HepG2 (cell line): ENCODE measurements around the gene TCF20. TPM values are rescaled to one million over a fixed set of nuclear protein-coding genes. Genes with fewer than 3 reads are reported as not detected.
A peak's percentile ranks its signal among the peaks of the same experiment; 100 is the strongest.

Experiments
- ATRX ChIP-seq: sonication (generic); formaldehyde crosslinking; IDR thresholded peaks from 2 replicates; pipeline ENCODE4 v1.4.0; 2020; ENCODE audit warnings: missing genetic modification reagents, borderline replicate concordance
- EEA1 ChIP-seq: sonication (generic); formaldehyde crosslinking; IDR thresholded peaks from 2 replicates; pipeline ENCODE4 v1.5.1; 2020; ENCODE audit warnings: mild to moderate bottlenecking, missing genetic modification reagents, borderline replicate concordance
- IKZF4 ChIP-seq: sonication (generic); formaldehyde crosslinking; IDR thresholded peaks from 2 replicates; pipeline ENCODE4 v1.5.1; 2020; ENCODE audit warnings: borderline replicate concordance, mild to moderate bottlenecking, low read depth, missing genetic modification reagents; ENCODE audit errors: not compliant biosample characterization
- NR2F2 ChIP-seq: IDR thresholded peaks from 2 replicates; pipeline ENCODE4 v1.6.1; 2012; ENCODE audit warnings: low read depth, inconsistent platforms, borderline replicate concordance
- SIN3A ChIP-seq: IDR thresholded peaks from 2 replicates; pipeline ENCODE4 v1.6.1; 2011; ENCODE audit warnings: low read depth, mild to moderate bottlenecking, control low read depth, low read length, borderline replicate concordance
- SMYD3 ChIP-seq: sonication (generic); formaldehyde crosslinking; IDR thresholded peaks from 2 replicates; pipeline ENCODE4 v1.8.1; 2023; ENCODE audit warnings: mild to moderate bottlenecking, missing genetic modification reagents
- THAP11 ChIP-seq: IDR thresholded peaks from 2 replicates; pipeline ENCODE4 v1.6.1; 2016; ENCODE audit warnings: missing biosample characterization, missing genetic modification reagents
- THYN1 ChIP-seq: sonication (generic); formaldehyde crosslinking; IDR thresholded peaks from 2 replicates; pipeline ENCODE4 v1.8.1; 2023; ENCODE audit warnings: low read depth, mild to moderate bottlenecking, moderate library complexity, missing genetic modification reagents, borderline replicate concordance
- TRIM24 ChIP-seq: sonication (generic); formaldehyde crosslinking; IDR thresholded peaks from 2 replicates; pipeline ENCODE4 v1.8.0; 2022; ENCODE audit warnings: mild to moderate bottlenecking, missing genetic modification reagents
- XRCC5 ChIP-seq: fragments of 200-400 bp; formaldehyde crosslinking; optimal IDR thresholded peaks from 2 replicates; pipeline ENCODE3; 2017; ENCODE audit warnings: mild to moderate bottlenecking, low read length
- ZBTB8A ChIP-seq: sonication (generic); formaldehyde crosslinking; IDR thresholded peaks from 2 replicates; pipeline ENCODE4 v1.4.0; 2020; ENCODE audit warnings: mild to moderate bottlenecking, low read depth, missing genetic modification reagents, borderline replicate concordance
- ZNF274 ChIP-seq: sonication (generic); formaldehyde crosslinking; IDR thresholded peaks from 2 replicates; pipeline ENCODE4 v1.5.1; 2020; ENCODE audit warnings: mild to moderate bottlenecking, missing genetic modification reagents
- ZNF33B ChIP-seq: sonication (generic); formaldehyde crosslinking; IDR thresholded peaks from 2 replicates; pipeline ENCODE4 v1.5.1; 2020; ENCODE audit warnings: mild to moderate bottlenecking, missing genetic modification reagents
- ZNF354B ChIP-seq: sonication (generic); formaldehyde crosslinking; IDR thresholded peaks from 2 replicates; pipeline ENCODE4 v1.8.0; 2022; ENCODE audit warnings: mild to moderate bottlenecking, missing genetic modification reagents
- ZNF670 ChIP-seq: sonication (generic); formaldehyde crosslinking; IDR thresholded peaks from 2 replicates; pipeline ENCODE4 v1.8.0; 2022; ENCODE audit warnings: mild to moderate bottlenecking, missing genetic modification reagents, borderline replicate concordance
- ZNF772 ChIP-seq: sonication (generic); formaldehyde crosslinking; IDR thresholded peaks from 2 replicates; pipeline ENCODE4 v1.5.0; 2020; ENCODE audit warnings: mild to moderate bottlenecking, missing genetic modification reagents
- polyA plus RNA-seq, 8 experiments: library from polyadenylated mRNA; depleted of rRNA in 3 of 8; stranded (reverse) in 7 of 8; unstranded in 1 of 8; fragments of >200 nt; fragmentation: Illumina TruSeq in 4 of 8; extraction: Trizol in 4 of 8; gene quantifications; 2 replicates each; pipeline versions ENCODE4 v1.2.1 to v1.2.3, GENCODE V29; 2011 to 2016; ENCODE audit warnings: low read depth in 4 of 8, missing spikeins in 1 of 8, mixed read lengths in 1 of 8; ENCODE audit not compliant: insufficient read depth in 1 of 8
- total RNA-seq, 5 experiments: library from RNA; depleted of rRNA; stranded (reverse); fragments of >200 nt; fragmentation: Illumina TruSeq; extraction: Trizol; gene quantifications; 2 replicates each; pipeline ENCODE4 v1.2.3, GENCODE V29; 2016; ENCODE audit warnings: low read depth in 1 of 5
- TF ChIP-seq, protein P1 (sequence below): sonication (generic); formaldehyde crosslinking; IDR thresholded peaks from 2 replicates; pipeline ENCODE4 v1.5.1; 2020; ENCODE audit warnings: missing genetic modification reagents, mild to moderate bottlenecking, borderline replicate concordance
- TF ChIP-seq, protein P2 (sequence below): sonication (generic); formaldehyde crosslinking; IDR thresholded peaks from 2 replicates; pipeline ENCODE4 v1.4.0; 2020; ENCODE audit warnings: mild to moderate bottlenecking, missing genetic modification reagents, borderline replicate concordance
- TF ChIP-seq, protein P3 (sequence below), 2 experiments: sonication (generic) in 1 of 2; formaldehyde crosslinking in 1 of 2; IDR thresholded peaks; 2 replicates each; pipeline versions ENCODE4 v1.4.0 to v1.6.1; 2016 to 2020; ENCODE audit warnings: borderline replicate concordance in 1 of 2, low read depth in 1 of 2, mild to moderate bottlenecking in 1 of 2, missing genetic modification reagents in 1 of 2
- TF ChIP-seq, protein P4 (sequence below): sonication (generic); formaldehyde crosslinking; IDR thresholded peaks from 2 replicates; pipeline ENCODE4 v1.4.0; 2020; ENCODE audit warnings: missing genetic modification reagents

TCF20 gene
- total and polyA plus RNA-seq, 2 of the 13 experiments (the other 11 are each of a cell fraction or from before 2014, with no cell fraction given) = 12.8 to 23.7 TPM

DNA sequence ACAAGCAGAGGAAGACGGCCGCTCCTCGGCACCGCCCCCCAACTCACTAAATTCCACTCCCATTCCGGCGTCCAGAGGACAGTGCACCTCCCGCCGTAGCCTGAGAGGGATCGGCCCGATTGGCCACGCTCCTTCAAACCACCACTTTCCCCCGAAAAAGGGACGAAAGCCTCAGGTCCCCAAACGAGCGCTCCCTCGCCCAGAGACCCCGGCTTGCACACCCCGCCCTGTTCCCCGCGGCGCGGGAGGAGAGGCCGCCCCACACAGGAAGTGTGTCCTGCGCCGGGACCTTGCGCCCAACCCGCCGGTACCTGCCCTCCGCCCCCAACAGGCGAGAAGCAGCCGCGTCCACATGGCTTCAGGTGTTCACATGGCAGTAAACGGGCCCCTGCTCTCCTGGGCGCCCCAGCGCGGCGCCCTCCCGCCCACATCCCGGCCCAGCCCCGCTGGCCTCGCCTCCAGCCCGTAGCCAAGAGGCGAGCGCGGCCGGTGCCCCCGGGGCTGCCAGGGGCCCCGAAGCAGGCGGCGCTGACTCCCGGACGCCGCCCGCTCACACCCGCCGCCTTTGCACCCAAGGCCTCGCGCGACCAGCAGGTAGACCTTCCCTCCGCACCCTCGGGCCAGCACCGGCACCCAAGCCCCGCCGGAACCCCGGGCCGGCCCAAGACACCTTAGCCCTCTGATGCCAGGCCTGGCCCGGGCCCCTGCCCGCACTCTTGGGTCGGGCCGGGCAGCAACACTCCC is 849 bp downstream of the TCF20 start (continued):
- TF ChIP-seq ZNF354B (CRISPR knock-in tag) (no peak), SIN3A (peak; percentile 89), THAP11 (CRISPR knock-in tag) (0 out of 2 replicates have a peak, but pooled peaks have one; percentile 43), ATRX (no peak), EEA1 (0 out of 2 replicates have a peak, but pooled peaks have one; percentile 47), THYN1 (CRISPR knock-in tag) (no peak), TRIM24 (CRISPR knock-in tag) (no peak), ZBTB8A (no peak; the same call in 1 of the 2 replicates), ZNF274 (CRISPR knock-in tag) (peak; percentile 88; the same call in 1 of the 2 replicates), ZNF670 (0 out of 2 replicates have a peak, but pooled peaks have one; percentile 60), XRCC5 (no peak), SMYD3 (CRISPR knock-in tag) (no peak), ZNF33B (CRISPR knock-in tag) (no peak), ZNF772 (CRISPR knock-in tag) (0 out of 2 replicates have a peak, but pooled peaks have one; percentile 48), NR2F2 (no peak), IKZF4 (CRISPR knock-in tag) (peak; percentile 23)
- TF ChIP-seq, protein P1, sequence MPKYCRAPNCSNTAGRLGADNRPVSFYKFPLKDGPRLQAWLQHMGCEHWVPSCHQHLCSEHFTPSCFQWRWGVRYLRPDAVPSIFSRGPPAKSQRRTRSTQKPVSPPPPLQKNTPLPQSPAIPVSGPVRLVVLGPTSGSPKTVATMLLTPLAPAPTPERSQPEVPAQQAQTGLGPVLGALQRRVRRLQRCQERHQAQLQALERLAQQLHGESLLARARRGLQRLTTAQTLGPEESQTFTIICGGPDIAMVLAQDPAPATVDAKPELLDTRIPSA (CRISPR knock-in tag) = 0 out of 2 replicates have a peak, but pooled peaks have one; percentile 31
- TF ChIP-seq, protein P2, sequence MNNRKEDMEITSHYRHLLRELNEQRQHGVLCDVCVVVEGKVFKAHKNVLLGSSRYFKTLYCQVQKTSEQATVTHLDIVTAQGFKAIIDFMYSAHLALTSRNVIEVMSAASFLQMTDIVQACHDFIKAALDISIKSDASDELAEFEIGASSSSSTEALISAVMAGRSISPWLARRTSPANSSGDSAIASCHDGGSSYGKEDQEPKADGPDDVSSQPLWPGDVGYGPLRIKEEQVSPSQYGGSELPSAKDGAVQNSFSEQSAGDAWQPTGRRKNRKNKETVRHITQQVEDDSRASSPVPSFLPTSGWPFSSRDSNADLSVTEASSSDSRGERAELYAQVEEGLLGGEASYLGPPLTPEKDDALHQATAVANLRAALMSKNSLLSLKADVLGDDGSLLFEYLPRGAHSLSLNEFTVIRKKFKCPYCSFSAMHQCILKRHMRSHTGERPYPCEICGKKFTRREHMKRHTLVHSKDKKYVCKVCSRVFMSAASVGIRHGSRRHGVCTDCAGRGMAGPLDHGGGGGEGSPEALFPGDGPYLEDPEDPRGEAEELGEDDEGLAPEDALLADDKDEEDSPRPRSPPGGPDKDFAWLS (CRISPR knock-in tag) = no peak
- TF ChIP-seq, protein P3, sequence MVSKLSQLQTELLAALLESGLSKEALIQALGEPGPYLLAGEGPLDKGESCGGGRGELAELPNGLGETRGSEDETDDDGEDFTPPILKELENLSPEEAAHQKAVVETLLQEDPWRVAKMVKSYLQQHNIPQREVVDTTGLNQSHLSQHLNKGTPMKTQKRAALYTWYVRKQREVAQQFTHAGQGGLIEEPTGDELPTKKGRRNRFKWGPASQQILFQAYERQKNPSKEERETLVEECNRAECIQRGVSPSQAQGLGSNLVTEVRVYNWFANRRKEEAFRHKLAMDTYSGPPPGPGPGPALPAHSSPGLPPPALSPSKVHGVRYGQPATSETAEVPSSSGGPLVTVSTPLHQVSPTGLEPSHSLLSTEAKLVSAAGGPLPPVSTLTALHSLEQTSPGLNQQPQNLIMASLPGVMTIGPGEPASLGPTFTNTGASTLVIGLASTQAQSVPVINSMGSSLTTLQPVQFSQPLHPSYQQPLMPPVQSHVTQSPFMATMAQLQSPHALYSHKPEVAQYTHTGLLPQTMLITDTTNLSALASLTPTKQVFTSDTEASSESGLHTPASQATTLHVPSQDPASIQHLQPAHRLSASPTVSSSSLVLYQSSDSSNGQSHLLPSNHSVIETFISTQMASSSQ (IDR thresholded peaks at IDR 0.05; ENCODE audit: low read depth) = no peak
- TF ChIP-seq, protein P3 (CRISPR knock-in tag; IDR thresholded peaks at IDR 0.05; ENCODE audit: borderline replicate concordance) = no peak
- TF ChIP-seq, protein P4, sequence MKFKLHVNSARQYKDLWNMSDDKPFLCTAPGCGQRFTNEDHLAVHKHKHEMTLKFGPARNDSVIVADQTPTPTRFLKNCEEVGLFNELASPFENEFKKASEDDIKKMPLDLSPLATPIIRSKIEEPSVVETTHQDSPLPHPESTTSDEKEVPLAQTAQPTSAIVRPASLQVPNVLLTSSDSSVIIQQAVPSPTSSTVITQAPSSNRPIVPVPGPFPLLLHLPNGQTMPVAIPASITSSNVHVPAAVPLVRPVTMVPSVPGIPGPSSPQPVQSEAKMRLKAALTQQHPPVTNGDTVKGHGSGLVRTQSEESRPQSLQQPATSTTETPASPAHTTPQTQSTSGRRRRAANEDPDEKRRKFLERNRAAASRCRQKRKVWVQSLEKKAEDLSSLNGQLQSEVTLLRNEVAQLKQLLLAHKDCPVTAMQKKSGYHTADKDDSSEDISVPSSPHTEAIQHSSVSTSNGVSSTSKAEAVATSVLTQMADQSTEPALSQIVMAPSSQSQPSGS = no peak
